NT2/D1 (cell line): Measurements from ENCODE around the gene GAREM2.

Experiments used
- DNase-seq: peaks from one replicate; pipeline ENCODE4 v3.0.0-alpha.2; 2011; ENCODE audit warnings: low read depth, low spot score
- H3K27me3 ChIP-seq: 2 replicates; pipeline ENCODE4 v1.6.0; 2011; ENCODE audit warnings: mild to moderate bottlenecking; ENCODE audit not compliant: insufficient read length, insufficient read depth
- H3K36me3 ChIP-seq: 2 replicates; pipeline ENCODE4 v1.6.1; 2011; ENCODE audit warnings: mild to moderate bottlenecking, low read length, mixed read lengths; ENCODE audit not compliant: insufficient read depth, insufficient read length
- H3K4me1 ChIP-seq: 2 replicates; pipeline ENCODE4 v1.5.1; 2011; ENCODE audit not compliant: insufficient read depth, insufficient read length
- H3K4me3 ChIP-seq: 2 replicates; pipeline ENCODE4 v1.5.1; 2011; ENCODE audit warnings: low read depth; ENCODE audit not compliant: insufficient read length
- H3K9ac ChIP-seq: 2 replicates; pipeline ENCODE4 v1.6.0; 2011; ENCODE audit warnings: low read depth; ENCODE audit not compliant: insufficient read length
- H3K9me3 ChIP-seq: 2 replicates; pipeline ENCODE4 v1.5.1; 2011; ENCODE audit warnings: mild to moderate bottlenecking, low read length; ENCODE audit not compliant: insufficient read depth
- SUZ12 ChIP-seq: IDR thresholded peaks from 2 replicates; pipeline ENCODE4 v1.6.1; 2011; ENCODE audit not compliant: insufficient read length, insufficient read depth; ENCODE audit errors: extremely low read depth
- YY1 ChIP-seq: IDR thresholded peaks from 2 replicates; pipeline ENCODE4 v1.6.1; 2011; ENCODE audit not compliant: insufficient read length, insufficient read depth
- ZNF274 ChIP-seq: IDR thresholded peaks from 2 replicates; pipeline ENCODE4 v1.6.1; 2011; ENCODE audit warnings: mild to moderate bottlenecking, low read depth, low read length

Gene GAREM2

GRCh38 chr2:26217720-26218119 lies 44.8 kb downstream of the GAREM2 start:
- Histone ChIP-seq H3K4me1 (no peaks in the 10 kb centered on the region), H3K9ac (no peak overlapping the region), H3K27me3 (no peaks in the 10 kb centered on the region), H3K36me3 (peaks cover 23% of the 10 kb centered on the region), H3K4me3 (no peak overlapping the region), H3K9me3 (no peaks in the 10 kb centered on the region)
- DNase-seq, result no peak
- TF ChIP-seq SUZ12 (no peak), ZNF274 (no peak), YY1 (no peak)

- peaks cover 20% of the 10 kb centered on the region for H3K36me3 ChIP-seq
- H3K27me3 ChIP-seq, result no peaks in the 10 kb centered on the region
- peaks cover 17% of the 10 kb centered on the region for H3K9me3 ChIP-seq
- H3K4me3 ChIP-seq, result no peak overlapping the region
- no peak overlapping the region for H3K9ac ChIP-seq
- DNase-seq, result no peak
- no peak for TF ChIP-seq SUZ12
- TF ChIP-seq ZNF274, result no peak
- no peak for TF ChIP-seq YY1
- H3K4me1 ChIP-seq, result no peaks in the 10 kb centered on the region
Observed at GRCh38 chr2:26223018-26223417, 50.1 kb downstream of the GAREM2 start.

- TF ChIP-seq ZNF274 (no peak), SUZ12 (no peak), YY1 (no peak)
- H3K9ac ChIP-seq, result no peak overlapping the region
- H3K36me3 ChIP-seq, result peaks cover 30% of the 10 kb centered on the region
Observed at GRCh38 chr2:26224095-26224494, 51.2 kb downstream of the GAREM2 start.

GRCh38 chr2:26229595-26229994 lies 56.7 kb downstream of the GAREM2 start:
- no peak for TF ChIP-seq SUZ12
- TF ChIP-seq YY1, result no peak
- TF ChIP-seq ZNF274, result no peak
- H3K36me3 ChIP-seq, result peaks cover 68% of the 10 kb centered on the region
- no peak for DNase-seq
- H3K9me3 ChIP-seq, result peaks cover 17% of the 10 kb centered on the region
- no peaks in the 10 kb centered on the region for H3K27me3 ChIP-seq
- H3K4me1 ChIP-seq, result no peaks in the 10 kb centered on the region
- no peak overlapping the region for H3K4me3 ChIP-seq
- no peak overlapping the region for H3K9ac ChIP-seq

More at GRCh38 chr2:26224095-26224494, 51.2 kb downstream of the GAREM2 start:
- H3K4me1 ChIP-seq, result no peaks in the 10 kb centered on the region
- no peaks in the 10 kb centered on the region for H3K27me3 ChIP-seq
- no peak for DNase-seq
- no peak overlapping the region for H3K4me3 ChIP-seq
- H3K9me3 ChIP-seq, result peaks cover 17% of the 10 kb centered on the region

- peaks cover 72% of the 10 kb centered on the region for H3K36me3 ChIP-seq
- TF ChIP-seq YY1, result no peak
Observed at GRCh38 chr2:26230806-26231205, 57.9 kb downstream of the GAREM2 start.

GRCh38 chr2:26235089-26235488 lies 62.2 kb downstream of the GAREM2 start:
- TF ChIP-seq ZNF274 (no peak), YY1 (no peak), SUZ12 (no peak)
- Histone ChIP-seq H3K36me3 (peaks cover 62% of the 10 kb centered on the region), H3K4me3 (no peak overlapping the region), H3K9ac (no peak overlapping the region), H3K9me3 (no peaks in the 10 kb centered on the region), H3K27me3 (no peaks in the 10 kb centered on the region), H3K4me1 (no peaks in the 10 kb centered on the region)
- no peak for DNase-seq

More at GRCh38 chr2:26230806-26231205, 57.9 kb downstream of the GAREM2 start:
- no peak overlapping the region for H3K9ac ChIP-seq
- peaks cover 17% of the 10 kb centered on the region for H3K9me3 ChIP-seq
- no peak for DNase-seq
- H3K4me1 ChIP-seq, result no peaks in the 10 kb centered on the region
- no peaks in the 10 kb centered on the region for H3K27me3 ChIP-seq
- no peak overlapping the region for H3K4me3 ChIP-seq

- peaks cover 41% of the 10 kb centered on the region for H3K36me3 ChIP-seq
- DNase-seq, result no peak
Observed at GRCh38 chr2:26237868-26238267, 65.0 kb downstream of the GAREM2 start.

GRCh38 chr2:26238311-26238958 lies 65.5 kb downstream of the GAREM2 start:
- H3K4me1 ChIP-seq, result no peaks in the 10 kb centered on the region
- H3K27me3 ChIP-seq, result no peaks in the 10 kb centered on the region
- no peak for DNase-seq
- no peak overlapping the region for H3K9ac ChIP-seq
- no peaks in the 10 kb centered on the region for H3K9me3 ChIP-seq
- peaks cover 36% of the 10 kb centered on the region for H3K36me3 ChIP-seq
- TF ChIP-seq YY1 (no peak), SUZ12 (no peak), ZNF274 (no peak)
- no peak overlapping the region for H3K4me3 ChIP-seq

More at GRCh38 chr2:26237868-26238267, 65.0 kb downstream of the GAREM2 start:
- Histone ChIP-seq H3K4me1 (no peaks in the 10 kb centered on the region), H3K4me3 (no peak overlapping the region), H3K27me3 (no peaks in the 10 kb centered on the region), H3K9me3 (no peaks in the 10 kb centered on the region), H3K9ac (no peak overlapping the region)
- TF ChIP-seq SUZ12 (no peak), ZNF274 (no peak), YY1 (no peak)
